CD14-positive monocyte (primary cell): ENCODE results near the gene AGFG1. TPM values are rescaled to one million over a fixed set of nuclear protein-coding genes. Genes with fewer than 3 reads are reported as not detected.
A peak's percentile ranks its signal among the peaks of the same experiment; 100 is the strongest.

ENCODE experiments used
- DNase-seq, 3 donors: peaks; one replicate each; pipeline ENCODE4 v3.0.0-alpha.2; 2011 to 2022
- H2AFZ ChIP-seq: 2 replicates; pipeline ENCODE4 v1.6.0; 2012; ENCODE audit warnings: mild to moderate bottlenecking, low read depth, low read length, inconsistent platforms; ENCODE audit not compliant: insufficient read depth, poor library complexity, severe bottlenecking
- H3K27ac ChIP-seq, 2 donors: 1 replicate in 1 of 2; 2 replicates in 1 of 2; pipeline ENCODE4 v1.5.1; 2012 to 2013; ENCODE audit warnings: low read length in 2 of 2, control low read depth in 1 of 2, inconsistent platforms in 1 of 2, low read depth in 1 of 2, mild to moderate bottlenecking in 1 of 2
- H3K27me3 ChIP-seq, 2 donors: one replicate each; pipeline versions ENCODE4 v1.6.0 to v1.6.1; 2011 to 2013; ENCODE audit warnings: low read length in 2 of 2; ENCODE audit not compliant: control insufficient read depth in 2 of 2, insufficient read depth in 2 of 2
- H3K36me3 ChIP-seq, 2 donors: replicated peaks in 1 of 2; 1 replicate in 1 of 2; 2 replicates in 1 of 2; pipeline versions ENCODE4 v1.5.1 to v1.6.1; 2012 to 2013; ENCODE audit warnings: low read length in 2 of 2, control low read depth in 1 of 2, inconsistent platforms in 1 of 2, mild to moderate bottlenecking in 1 of 2; ENCODE audit not compliant: insufficient read depth in 2 of 2, control insufficient read depth in 1 of 2
- H3K4me1 ChIP-seq, 2 donors: 1 replicate in 1 of 2; 2 replicates in 1 of 2; pipeline versions ENCODE4 v1.5.1 to v1.6.1; 2012 to 2013; ENCODE audit warnings: low read length in 2 of 2, control low read depth in 1 of 2, inconsistent platforms in 1 of 2, mild to moderate bottlenecking in 1 of 2, moderate library complexity in 1 of 2; ENCODE audit not compliant: insufficient read depth in 2 of 2, control insufficient read depth in 1 of 2
- H3K4me2 ChIP-seq: replicated peaks from 2 replicates; pipeline ENCODE3; 2012; ENCODE audit warnings: low read length, moderate library complexity, mild to moderate bottlenecking; ENCODE audit not compliant: poor library complexity, severe bottlenecking; ENCODE audit errors: extremely low read depth
- H3K4me3 ChIP-seq, 3 experiments: fragments of 200-600 bp in 1 of 3; sonication (generic) in 1 of 3; replicated peaks in 1 of 3; 1 replicate in 2 of 3; 2 replicates in 1 of 3; pipeline ENCODE4 v1.5.1; 2011 to 2013; ENCODE audit warnings: low read length in 3 of 3, mild to moderate bottlenecking in 3 of 3, control low read depth in 2 of 3, low read depth in 2 of 3, inconsistent platforms in 1 of 3, moderate library complexity in 1 of 3
- H3K79me2 ChIP-seq: 2 replicates; pipeline ENCODE4 v1.6.0; 2012; ENCODE audit warnings: mild to moderate bottlenecking, control low read depth, inconsistent platforms, low read length, moderate library complexity; ENCODE audit not compliant: insufficient read depth
- H3K9ac ChIP-seq: 2 replicates; pipeline ENCODE4 v1.6.0; 2017; ENCODE audit warnings: low read length, mild to moderate bottlenecking; ENCODE audit not compliant: insufficient read depth, poor library complexity, severe bottlenecking
- H3K9me3 ChIP-seq, 2 donors: replicated peaks in 1 of 2; 1 replicate in 1 of 2; 2 replicates in 1 of 2; pipeline versions ENCODE4 v1.5.1 to v1.6.1; 2012 to 2013; ENCODE audit warnings: low read length in 2 of 2, control low read depth in 1 of 2; ENCODE audit not compliant: control insufficient read depth in 1 of 2, insufficient read depth in 1 of 2
- H4K20me1 ChIP-seq: 2 replicates; pipeline ENCODE4 v1.6.0; 2012; ENCODE audit warnings: mild to moderate bottlenecking, low read length, control low read depth, moderate library complexity; ENCODE audit not compliant: insufficient read depth
- H3K27ac Mint-ChIP-seq, 7 donors: one replicate each; pipeline ENCODE4 v1.8.0; 2020; ENCODE audit warnings: mild to moderate bottlenecking in 7 of 7, mixed read lengths in 7 of 7, moderate library complexity in 6 of 7, inconsistent platforms in 2 of 7
- H3K27me3 Mint-ChIP-seq, 3 donors: one replicate each; pipeline ENCODE4 v1.8.0; 2021 to 2022; ENCODE audit warnings: low read depth in 3 of 3, mild to moderate bottlenecking in 3 of 3, mixed read lengths in 3 of 3, moderate library complexity in 3 of 3, inconsistent platforms in 1 of 3
- H3K36me3 Mint-ChIP-seq, 2 donors: one replicate each; pipeline ENCODE4 v1.8.0; 2020; ENCODE audit warnings: mixed read lengths in 2 of 2, inconsistent platforms in 1 of 2, mild to moderate bottlenecking in 1 of 2
- H3K4me1 Mint-ChIP-seq: one replicate; pipeline ENCODE4 v1.8.0; 2020; ENCODE audit warnings: mild to moderate bottlenecking, mixed read lengths
- H3K4me3 Mint-ChIP-seq, 2 donors: one replicate each; pipeline ENCODE4 v1.8.0; 2020; ENCODE audit warnings: mild to moderate bottlenecking in 2 of 2, mixed read lengths in 2 of 2, moderate library complexity in 1 of 2
- H3K9me3 Mint-ChIP-seq, 7 donors: one replicate each; pipeline ENCODE4 v1.8.0; 2020 to 2022; ENCODE audit warnings: mixed read lengths in 7 of 7, mild to moderate bottlenecking in 6 of 7, moderate library complexity in 6 of 7, inconsistent platforms in 2 of 7
- CTCF ChIP-seq: fragments of 200-600 bp; IDR thresholded peaks from one replicate; pipeline ENCODE4 v1.8.0; 2022; ENCODE audit warnings: antibody characterized with exemption, mild to moderate bottlenecking
- WGBS: methylation state at CpG from one replicate; pipeline ENCODE4 v1.1.5; 2013; ENCODE audit warnings: missing lambda C conversion rate; ENCODE audit not compliant: insufficient coverage; 5-methylcytosine and 5-hydroxymethylcytosine counted together
- intact Hi-C, 2 donors: fragments of 100-400 bp; cut with micrococcal nuclease; formaldehyde crosslinking; loops; one replicate each; pipeline versions ENCODE4 v1.15.0 to v1.15.1; 2023
- polyA plus RNA-seq, 3 donors: library from polyadenylated mRNA; depleted of rRNA in 1 of 3; unstranded in 2 of 3; stranded (reverse) in 1 of 3; fragments of 300-500 nt in 2 of 3; fragments of >200 nt in 1 of 3; fragmentation: Illumina TruSeq in 2 of 3; gene quantifications; 1 replicate in 2 of 3; 2 replicates in 1 of 3; pipeline ENCODE4 v1.2.3, GENCODE V29; 2012 to 2021

The AGFG1 gene
- polyA plus RNA-seq, 3 donors = 17.3 to 76.1 (median 56.9) TPM

- peaks cover 100% of the 10 kb centered on the region for H4K20me1 ChIP-seq
These were observed 8.0 kb downstream of the AGFG1 start for GRCh38 chr2:227479865-227480475.

GRCh38 chr2:227480528-227480927, 8.6 kb downstream of the AGFG1 start:
- H3K9ac ChIP-seq = no peak overlapping the region
- H3K79me2 ChIP-seq = peaks cover 100% of the 10 kb centered on the region
- peak; percentile 6 for TF ChIP-seq CTCF
- Mint-ChIP-seq H3K36me3 (peaks cover 8 to 21% of the 10 kb centered on the region in 2 donors), H3K27me3 (no peaks in the 10 kb centered on the region), H3K9me3 (peaks cover 0 to under 1% (median 0%) of the 10 kb centered on the region in 7 donors), H3K4me3 (no peak overlapping the region), H3K27ac (peak overlapping the region in 6 of 7 donors; percentile 1 to 81 (median 43)), H3K4me1 (peaks cover 55% of the 10 kb centered on the region)
- DNase-seq = no peak
- H4K20me1 ChIP-seq = peaks cover 100% of the 10 kb centered on the region
- no peak overlapping the region for H2AFZ ChIP-seq
- H3K9me3 ChIP-seq = peaks cover 0 to 3% of the 10 kb centered on the region in 2 donors
- no peak overlapping the region for H3K4me3 ChIP-seq
- no peak overlapping the region for H3K4me2 ChIP-seq
- no peaks in the 10 kb centered on the region for H3K36me3 ChIP-seq
- no CpG with 5 or more reads among the region's 2 CpGs for WGBS
- H3K27me3 ChIP-seq = no peaks in the 10 kb centered on the region
- intact Hi-C loops = loop anchor here in 1 of 2 donors (5.0 kb wide), 1 partner anchor 37 kb away; no protein-coding TSS in a partner anchor
- H3K4me1 ChIP-seq = peaks cover 30 to 39% of the 10 kb centered on the region in 2 donors
- H3K27ac ChIP-seq = peak overlapping the region in 1 of 2 donors; percentile 53

More at GRCh38 chr2:227479865-227480475, 8.0 kb downstream of the AGFG1 start:
- Histone ChIP-seq H3K4me2 (no peak overlapping the region), H3K9me3 (no peaks in the 10 kb centered on the region), H3K4me3 (no peak overlapping the region), H3K27me3 (no peaks in the 10 kb centered on the region), H3K4me1 (peaks cover 35 to 45% of the 10 kb centered on the region in 2 donors), H3K27ac (peak overlapping the region in 1 of 2 donors; percentile 30), H3K79me2 (peaks cover 100% of the 10 kb centered on the region), H2AFZ (no peak overlapping the region), H3K36me3 (no peaks in the 10 kb centered on the region), H3K9ac (no peak overlapping the region)
- 100% methylated on average over 1 of the region's 2 CpGs for WGBS
- no peaks in the 10 kb centered on the region for H3K27me3 Mint-ChIP-seq
- peaks cover 6 to 17% of the 10 kb centered on the region in 2 donors for H3K36me3 Mint-ChIP-seq
- intact Hi-C loops = loop anchor here (5.0 to 10.0 kb wide), 2 partner anchors 37 to 115 kb away; no protein-coding TSS in a partner anchor
- no peak overlapping the region for H3K4me3 Mint-ChIP-seq
- peak in 2 of 3 donors; percentile 16 to 35 for DNase-seq
- peak overlapping the region in 6 of 7 donors; percentile 17 to 64 (median 41) for H3K27ac Mint-ChIP-seq
- H3K4me1 Mint-ChIP-seq = peaks cover 57% of the 10 kb centered on the region
- no peaks in the 10 kb centered on the region for H3K9me3 Mint-ChIP-seq
- TF ChIP-seq CTCF = peak; percentile 39
